HG02970 (cell line): ENCODE results near the gene PIANP.

ENCODE experiments used
- ATAC-seq: cut with Tn5 transposase; IDR thresholded peaks from one replicate; pipeline ENCODE4 v1.9.1; 2021; ENCODE audit warnings: mild to moderate bottlenecking, moderate library complexity, moderate number of reproducible peaks; ENCODE audit not compliant: unreplicated experiment, low FRiP score

The PIANP gene

DNA sequence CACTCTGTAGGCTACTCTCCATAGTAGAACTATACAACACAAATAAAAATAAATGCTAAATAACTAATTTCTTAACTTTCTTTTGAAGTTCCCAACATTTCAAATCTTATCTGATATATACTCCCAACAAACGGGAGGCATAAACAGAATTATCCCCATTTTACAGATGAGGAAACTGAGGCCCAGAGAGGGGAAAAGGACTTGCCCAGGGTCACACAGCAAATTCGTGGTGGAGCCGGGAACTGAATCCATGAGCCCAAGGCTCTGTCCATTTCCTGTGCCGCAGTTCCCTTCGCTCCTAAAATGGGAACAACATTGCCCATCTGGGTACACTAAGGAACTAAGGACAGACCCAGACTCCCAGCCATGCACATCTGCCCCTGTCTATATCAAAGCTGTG lies 23.7 kb downstream of the PIANP start:
- no peak for ATAC-seq

DNA sequence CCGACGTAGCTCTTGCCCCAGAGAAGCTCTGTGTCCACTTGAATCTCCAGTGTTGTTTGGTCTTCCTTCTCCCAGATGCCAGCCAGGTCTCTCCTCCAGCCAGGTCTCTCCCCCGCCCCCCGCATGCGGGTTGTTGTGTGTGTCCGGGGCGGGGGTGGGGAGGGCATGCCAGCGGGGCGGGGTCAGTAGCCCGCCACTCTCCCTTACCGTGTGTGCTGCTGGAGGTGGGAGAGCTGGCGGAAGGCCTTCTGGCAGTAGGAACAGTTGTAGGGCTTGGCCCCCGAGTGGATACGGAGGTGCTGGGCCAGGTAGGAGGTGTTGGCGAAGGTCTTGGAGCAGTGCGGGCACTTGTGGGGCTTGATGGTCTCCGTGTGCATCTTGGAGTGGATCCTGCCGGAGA lies 28.5 kb downstream of the PIANP start:
- ATAC-seq, result no peak

DNA sequence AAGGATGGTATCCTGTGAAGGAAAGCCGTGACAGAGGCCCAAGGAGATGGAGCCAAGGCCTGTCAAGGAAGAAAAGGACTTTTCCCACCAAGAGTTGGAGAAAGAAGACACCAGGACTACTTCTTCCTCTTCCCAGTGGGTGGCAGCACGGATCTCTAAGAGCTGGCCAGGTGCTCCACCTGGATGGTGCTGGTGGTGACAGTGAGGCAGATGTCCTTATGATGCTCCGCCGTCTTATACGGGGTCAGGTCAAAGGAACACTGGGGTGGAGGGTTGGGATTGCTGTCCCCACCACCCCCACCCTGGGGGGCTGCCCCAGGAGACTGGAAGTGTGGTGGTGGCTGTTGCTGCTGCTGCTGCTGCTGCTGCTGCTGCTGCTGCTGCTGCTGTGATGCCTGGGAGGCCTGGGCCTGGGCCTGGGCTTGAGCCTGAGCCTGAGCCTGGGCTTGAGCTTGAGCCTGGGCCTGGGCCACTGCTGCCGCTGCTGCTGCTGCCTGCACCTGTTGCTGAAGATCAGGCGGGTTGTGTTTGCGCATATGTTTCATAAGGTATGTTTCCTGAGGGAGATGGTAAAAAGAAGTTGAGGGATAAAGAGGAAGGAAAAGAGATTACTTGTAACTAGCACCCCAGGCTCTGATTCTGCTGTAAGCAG lies 32.9 kb downstream of the PIANP start:
- no peak for ATAC-seq

DNA sequence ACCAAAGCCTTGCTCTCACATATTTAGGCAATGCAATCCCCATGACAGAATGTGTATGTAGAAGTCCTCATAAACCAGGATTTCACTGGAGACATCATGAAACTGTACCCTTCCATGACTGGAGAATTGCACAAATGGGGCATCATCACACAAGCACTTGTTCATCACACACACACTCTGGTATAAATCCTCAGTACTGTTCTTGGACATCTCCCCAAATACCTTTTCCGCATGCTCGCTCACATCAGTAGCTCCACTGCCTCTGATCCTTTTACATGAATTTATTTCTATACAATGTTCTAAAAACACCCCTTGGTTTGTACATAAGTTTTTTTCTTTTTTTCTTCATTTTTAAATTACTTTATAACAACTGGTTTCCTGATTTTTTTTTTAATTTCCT lies 34.4 kb downstream of the PIANP start:
- no peak for ATAC-seq

DNA sequence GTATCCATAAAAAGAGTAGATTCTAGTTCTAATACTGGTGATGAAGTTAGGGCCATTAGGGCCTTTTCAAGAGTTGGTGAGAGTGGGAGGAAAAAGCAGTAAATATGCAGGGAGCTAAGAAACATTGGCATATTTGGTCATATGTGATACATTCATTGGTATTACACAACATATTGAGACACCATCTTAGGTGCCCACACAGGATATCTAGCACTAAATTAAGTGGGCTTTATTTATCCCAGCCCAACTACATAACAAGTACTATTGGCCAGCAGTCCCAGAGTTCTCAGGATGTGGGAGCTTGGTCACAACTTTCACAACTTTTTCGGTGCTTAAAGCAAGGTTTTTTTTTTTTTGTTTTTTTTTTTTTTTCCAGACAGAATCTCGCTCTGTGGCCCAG lies 35.7 kb downstream of the PIANP start:
- no peak for ATAC-seq

DNA sequence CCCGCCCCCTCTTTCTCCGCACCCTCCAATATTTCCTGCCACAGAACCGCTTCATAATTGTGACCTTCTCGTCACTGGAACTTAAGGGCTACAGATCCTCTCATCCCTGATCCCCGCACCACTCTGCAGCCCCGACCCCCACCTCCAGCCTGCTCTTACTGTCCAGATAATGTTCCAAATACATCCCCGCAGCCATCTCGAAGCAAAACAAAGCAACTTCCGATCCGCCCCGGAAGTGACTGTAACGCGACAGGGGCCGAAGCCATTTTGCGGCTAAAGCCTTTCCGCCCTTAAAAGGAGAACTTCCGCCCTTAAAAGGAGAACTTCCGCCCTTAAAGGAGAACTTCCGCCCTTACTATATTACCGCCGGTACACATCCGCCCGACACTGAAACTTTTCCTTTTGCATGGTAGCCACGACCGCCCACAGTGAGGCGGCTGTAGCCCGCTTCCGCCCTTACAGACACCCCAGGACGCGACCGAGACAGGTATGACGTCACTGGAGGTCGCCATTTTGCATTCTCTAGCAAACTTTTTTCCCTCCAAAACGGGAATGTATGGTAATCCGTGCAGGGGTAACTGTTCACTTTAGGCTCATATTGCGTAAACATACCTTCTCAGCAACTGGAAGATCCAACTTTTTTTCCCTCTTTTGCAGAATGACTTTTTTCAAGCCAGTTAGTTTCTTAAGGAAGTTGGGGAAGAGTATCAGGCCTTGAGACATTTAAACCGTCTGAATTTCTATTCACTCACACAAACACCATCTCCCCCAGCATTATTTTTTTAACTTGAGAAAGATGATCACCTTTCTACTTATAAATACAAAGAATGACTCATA lies 37.5 kb downstream of the PIANP start, which contains the start of gene ING4:
ING4 (minus strand) TSS at position 214 of the 837 bp plus-strand sequence; CDS start at position 196, 18 bp downstream.
- peak; percentile 95 for ATAC-seq

DNA sequence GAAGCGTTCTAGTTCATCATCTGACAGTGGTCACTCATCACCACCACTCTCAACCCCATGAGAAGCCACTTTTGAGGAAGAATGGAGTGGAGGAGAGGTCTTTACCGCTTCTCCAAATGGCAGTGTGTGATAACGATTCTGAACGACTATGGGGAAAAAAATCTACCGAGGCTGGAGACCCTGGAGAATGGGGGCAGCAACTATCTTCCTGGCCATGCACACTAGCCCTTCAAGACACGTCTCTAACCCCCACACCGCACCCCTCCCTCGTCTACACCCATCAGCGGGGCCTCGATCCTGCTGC lies 38.1 kb downstream of the PIANP start:
- ATAC-seq, result no peak

DNA sequence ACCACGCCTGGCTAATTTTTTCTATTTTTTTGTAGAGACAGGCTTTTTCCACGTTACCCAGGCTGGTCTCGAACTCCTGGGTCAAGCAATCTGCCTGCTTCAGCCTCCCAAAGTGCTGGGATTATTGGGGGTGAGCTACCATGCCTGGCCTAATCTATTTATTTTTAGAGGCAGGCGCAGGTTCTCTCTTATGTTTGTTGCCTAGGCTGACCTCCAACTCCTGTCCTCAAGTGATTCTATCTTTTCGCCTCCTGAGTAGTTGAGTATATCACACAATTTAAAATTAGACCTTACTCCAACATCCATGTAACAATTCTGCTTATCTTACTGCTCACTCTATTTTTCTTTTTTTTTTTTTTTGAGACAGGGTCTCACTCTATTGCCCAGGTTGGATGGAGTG lies 46.6 kb downstream of the PIANP start:
- no peak for ATAC-seq

DNA sequence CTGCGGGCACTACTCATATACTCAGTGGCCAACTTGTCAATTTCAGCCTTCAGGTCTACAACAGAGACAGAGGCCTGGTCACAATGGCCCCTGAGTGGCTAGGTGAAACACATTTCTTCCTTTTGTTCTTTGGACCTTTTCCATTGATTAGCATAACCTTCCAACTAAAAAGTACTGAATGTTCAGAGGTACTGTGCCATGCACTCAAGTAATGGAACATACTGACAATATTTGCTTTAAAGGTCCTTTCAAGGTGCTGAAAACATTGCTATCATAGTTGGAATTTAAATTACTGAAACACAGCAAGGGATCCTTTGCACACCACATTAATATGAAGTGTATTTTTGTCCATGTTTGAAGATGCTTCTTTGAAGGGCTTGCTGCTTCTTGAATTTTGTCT lies 47.3 kb downstream of the PIANP start:
- ATAC-seq, result no peak

DNA sequence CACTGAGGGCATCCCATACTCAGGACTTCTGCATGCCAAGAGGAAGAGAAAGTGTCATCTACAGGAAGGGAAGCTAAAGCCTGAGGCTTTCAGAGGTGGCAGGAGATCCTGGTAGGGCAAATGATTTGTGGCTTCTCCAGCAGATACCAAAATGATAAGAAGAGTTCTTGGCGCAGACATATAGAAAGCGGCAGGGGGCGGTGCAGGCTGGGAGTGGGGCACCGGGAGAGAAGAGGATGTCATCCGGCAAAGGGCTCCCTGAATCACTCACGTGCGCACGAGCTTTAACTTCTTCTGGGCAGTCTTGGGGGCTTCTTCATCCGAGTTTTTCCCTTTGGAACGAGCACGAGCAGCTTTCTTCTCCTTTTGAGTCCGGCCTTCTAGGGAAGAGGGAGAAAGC lies 48.2 kb downstream of the PIANP start:
- no peak for ATAC-seq

DNA sequence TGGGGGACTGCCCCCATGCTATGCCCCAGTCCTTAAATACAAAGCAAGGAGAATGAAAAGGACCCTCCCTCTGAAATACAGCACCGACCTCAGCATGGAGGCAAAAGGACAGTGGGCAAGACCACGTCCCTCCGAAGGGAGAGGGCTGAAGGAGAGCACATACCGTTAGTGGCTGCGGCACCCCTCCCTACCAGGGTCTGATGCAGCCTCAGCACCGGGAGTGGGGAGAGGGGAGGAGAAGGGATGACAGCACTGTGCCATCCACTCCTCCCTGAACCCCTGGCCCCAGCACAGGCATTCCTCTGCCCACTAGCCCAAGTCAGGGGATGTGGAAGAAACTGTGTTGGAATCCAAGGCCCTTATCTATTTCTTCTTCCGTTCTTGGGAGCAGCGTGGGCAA lies 49.8 kb downstream of the PIANP start:
- no peak for ATAC-seq

DNA sequence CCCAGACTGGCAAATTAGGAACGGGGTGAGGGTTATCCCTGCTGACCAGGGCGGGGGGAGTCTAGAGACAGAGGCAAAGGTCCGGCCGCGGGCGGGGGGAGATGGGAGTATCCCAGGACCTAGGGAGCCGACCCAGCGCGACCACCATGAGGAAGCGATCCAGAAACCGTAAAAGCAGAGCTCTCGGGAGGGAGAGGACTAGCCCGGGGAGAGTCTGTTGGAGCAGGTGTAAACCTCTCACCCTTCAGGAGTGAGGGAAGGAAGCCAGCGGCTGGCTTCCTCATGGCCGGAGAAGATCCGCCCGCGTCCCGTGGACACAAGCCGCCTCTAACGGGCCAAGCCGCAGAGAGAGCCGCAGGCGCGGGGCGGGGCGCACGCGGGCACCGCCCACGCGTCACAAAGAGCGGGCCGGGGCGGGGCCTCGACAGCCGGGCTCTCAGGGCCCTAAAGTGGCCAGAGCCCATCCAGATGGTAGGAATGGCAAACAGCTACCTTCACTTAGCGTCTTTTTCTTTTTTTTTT lies 53.5 kb downstream of the PIANP start, which contains the start of gene ACRBP:
ACRBP (minus strand) TSS at position 350 of the 522 bp plus-strand sequence; CDS start at position 284, 66 bp downstream.
- ATAC-seq, result no peak

DNA sequence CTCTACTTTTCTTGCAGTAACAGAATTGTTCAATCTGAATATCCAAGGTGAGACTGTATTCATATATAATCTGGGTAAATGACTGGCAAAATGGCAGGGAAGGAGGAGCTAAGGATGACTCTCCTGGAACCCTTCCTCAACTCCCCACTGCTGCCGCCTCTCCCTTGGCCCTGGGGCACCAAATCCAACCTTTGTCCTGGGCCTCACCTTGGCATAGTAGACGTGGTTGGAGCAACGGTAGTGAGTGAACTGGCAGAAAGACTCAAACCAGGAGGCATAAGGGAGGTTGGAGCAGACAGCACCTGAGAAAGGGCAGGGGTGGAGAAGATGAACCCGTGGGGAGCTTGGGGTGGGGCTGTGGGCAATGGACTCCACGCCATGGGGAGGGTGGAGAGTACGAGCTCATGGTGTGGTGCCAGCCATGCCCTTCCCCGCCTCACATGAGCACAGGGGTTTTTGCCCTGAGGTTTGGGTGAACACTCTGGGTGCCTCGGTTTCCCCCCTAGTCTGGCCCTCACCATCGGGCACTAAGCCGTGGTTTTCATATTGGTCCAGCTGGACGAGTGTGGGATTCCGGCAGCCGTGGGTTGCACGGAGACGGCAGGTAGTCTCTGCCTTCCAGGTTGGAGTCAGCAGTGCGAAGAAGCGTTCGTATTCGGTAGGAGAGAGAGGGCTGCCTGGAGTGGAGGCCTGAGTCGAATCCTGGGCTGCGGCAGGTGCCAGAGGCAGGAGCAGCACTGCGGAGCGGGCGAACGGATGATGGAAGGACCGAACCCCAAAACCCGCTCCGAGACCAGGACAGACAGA lies 54.1 kb downstream of the PIANP start:
- no peak for ATAC-seq

DNA sequence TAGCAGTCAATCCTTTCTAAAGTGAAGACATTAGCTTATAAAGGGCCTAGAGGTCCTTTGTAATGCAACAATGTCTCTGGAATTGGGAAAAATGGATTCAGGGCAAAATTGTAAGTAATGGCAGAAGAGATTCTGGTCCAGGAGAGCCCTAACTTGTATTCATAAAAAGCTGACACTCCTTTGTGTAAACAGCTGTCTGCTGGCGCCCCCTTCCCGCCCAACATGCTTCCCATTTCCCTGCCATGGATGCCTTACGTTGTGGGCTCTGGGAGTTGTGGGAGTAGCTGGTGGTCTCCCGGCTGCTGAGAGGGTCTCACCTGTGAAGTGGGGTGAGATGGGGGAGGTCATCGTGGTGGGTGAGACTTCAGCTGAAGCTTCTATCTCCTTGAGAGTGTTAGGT lies 55.7 kb downstream of the PIANP start:
- no peak for ATAC-seq

DNA sequence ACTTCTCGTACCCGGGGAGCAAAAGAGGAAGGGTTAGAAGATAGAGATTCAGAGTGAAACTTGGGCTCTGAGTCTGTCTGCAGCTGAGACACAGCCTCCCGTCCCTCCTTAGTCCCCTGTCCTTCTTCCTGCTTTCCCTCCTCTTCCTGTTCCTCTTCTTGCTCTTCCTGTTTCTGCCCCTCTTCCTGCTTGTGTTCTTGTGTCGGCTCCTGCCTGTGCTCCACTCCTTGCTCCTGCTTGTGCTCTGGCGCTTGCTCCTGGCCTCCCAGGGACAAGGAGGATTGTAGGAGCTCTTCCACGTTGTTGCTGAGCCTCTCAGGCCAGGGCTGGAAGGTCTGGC lies 56.4 kb downstream of the PIANP start:
- no peak for ATAC-seq
